Activated CD4-positive, CD25-positive, alpha-beta regulatory T cell treated with anti-CD3 and anti-CD28 coated beads, Interleukin-2, amount 50 U/mL, for 16 hours (primary cell): ENCODE data around the gene HUS1.

Experiments used
- DNase-seq: peaks from one replicate; pipeline ENCODE4 v3.0.0-alpha.2; 2020; ENCODE audit warnings: low read depth, low spot score

HUS1 gene

DNA sequence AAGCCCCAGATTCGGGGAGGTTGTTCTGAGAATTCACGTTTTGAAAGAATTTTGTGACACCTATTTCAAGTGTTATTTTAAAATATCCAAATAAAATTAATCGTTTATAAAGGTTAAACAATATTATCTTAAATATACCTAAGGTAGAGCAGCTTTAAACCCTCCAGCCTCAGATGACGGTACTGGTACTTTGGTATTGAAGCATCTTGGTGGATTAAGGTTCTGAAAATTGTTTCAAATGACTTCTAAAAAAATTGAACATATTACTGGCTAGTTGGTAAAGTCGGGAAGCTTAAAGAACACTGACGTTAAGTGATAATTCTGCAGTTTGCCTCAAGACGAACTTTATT, 392 bp upstream of the HUS1 start:
- no peak for DNase-seq

DNA sequence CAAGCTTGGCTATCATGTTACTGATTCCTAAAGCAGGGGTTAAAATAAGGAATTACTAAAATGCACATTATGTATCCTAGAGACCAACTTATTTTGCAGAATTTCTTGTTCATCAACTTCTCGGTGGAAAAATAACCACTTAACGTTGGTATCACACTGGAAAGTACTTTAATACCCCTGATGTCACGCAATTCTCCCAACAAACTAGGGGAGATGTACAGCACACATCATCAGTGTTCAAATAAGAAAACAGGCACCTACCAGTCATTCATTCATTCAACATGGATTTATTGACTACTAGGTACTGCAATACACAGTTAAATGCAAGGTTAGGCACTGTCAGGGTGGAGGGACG, 648 bp downstream of the HUS1 start:
- no peak for DNase-seq

DNA sequence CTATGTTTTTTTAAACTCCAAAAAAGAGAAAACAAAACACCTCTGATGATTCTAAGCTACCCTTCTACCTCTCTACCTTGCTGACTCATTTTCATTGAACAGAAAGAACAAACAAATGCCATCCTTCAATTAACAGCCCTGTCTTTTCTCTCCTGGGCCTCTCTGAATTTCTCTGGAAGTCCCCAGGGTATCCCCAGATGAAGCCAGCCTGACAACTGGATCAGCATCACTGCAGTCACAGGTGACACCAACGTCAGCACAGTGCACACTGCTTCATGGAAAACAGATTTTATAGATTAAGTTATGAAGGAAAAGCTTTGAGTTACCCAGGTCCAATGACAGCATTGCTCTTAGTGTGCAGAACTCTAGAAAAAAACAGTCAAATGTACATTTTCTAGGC, 5.7 kb downstream of the HUS1 start:
- no peak for DNase-seq

DNA sequence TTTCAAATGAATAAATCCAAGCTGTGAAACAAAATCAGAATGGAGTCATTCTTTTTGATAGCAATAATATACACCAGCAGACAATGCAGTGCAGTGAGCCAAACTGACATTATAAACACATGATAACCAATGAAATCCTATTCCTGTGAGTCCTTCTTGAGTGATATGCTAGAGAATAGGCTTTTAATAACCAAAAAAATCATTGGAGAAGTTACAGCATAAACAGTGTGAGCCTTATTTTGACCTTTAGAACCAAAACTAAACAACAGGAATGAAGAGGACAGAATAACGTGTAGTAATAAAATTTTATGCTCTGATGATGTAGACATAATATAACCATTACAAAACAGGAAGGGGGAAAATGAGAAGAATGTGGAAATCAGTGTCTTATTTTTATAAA, 8.7 kb downstream of the HUS1 start:
- no peak for DNase-seq

DNA sequence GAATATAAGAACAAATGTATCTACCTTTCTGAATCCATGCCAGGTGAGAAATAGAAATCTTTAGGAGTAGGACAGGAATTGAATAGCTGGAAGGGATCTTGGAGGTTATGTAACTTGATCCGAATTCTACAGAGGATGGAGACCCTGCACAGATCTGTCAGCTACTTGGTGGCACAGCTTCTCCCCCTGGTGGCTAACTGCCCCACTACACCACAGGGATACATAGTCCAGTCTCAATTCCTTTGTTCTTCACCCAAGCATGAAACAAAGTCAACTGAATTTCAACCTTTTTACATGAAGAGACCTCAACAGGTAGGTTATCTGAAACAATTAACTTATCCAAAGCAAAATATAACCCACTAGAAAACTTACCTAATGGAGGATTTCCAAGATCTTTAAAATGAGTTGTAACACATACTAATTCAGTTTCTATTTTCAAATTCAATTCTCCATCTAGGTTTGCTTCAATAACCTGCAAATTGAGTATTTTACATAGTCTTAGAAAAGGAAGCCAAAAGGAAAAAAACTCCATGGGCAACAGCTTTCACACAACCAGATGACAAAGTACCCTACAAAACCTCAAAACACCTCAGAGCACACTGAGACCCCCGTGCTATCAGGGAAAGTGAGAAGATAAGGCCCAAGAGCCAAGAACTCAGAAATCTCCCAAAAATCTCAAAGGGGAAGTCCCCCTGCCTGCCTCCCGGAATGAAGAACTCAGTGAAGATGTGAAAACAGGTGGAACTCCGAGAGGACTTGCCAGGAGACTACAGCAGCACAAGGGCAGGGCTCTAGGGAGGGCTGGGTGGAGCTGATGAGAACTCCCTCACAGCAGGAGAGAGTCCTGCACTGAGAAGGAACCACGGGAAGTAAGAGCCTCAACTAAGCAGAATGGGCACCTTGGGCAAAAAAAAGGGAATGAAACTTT, 10.3 kb downstream of the HUS1 start:
- DNase-seq, result peak; percentile 8

DNA sequence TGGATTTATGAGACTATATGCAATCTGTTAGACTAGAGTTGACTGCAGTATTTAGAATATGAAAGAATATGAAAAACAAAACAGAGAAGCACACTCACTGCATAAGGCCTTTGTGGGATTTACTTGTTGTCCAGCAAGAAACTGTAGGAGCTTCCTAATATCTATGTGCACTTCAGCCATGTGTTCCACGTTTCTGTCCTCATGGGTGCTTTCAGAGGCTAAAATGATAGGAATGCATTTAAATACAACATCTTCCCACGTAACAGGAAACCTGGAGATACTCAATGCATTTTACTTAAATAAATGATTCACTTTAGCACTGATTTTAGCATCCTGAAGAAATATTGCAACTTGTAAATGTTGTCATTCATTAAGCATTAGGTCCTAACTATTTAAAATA, 11.7 kb downstream of the HUS1 start:
- no peak for DNase-seq

DNA sequence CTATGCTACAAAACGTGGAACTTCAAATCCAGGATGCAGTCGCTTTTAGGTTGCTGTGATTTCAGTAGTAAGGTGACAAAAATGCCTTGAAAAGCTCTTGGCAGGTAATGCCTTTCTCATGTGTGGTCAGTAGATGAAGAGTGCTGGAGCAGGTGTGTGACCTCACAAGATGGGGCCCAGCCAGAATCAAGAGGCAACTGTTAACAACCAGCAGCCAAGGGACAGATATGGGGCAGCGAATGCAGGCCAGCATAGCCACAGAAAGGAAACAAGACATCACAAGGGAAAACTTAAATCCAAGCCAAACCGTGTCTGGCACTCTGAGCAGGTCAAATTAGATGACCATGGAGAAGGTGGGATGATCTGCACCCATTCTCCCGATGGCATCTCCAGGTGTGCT, 12.3 kb downstream of the HUS1 start:
- DNase-seq, result no peak

DNA sequence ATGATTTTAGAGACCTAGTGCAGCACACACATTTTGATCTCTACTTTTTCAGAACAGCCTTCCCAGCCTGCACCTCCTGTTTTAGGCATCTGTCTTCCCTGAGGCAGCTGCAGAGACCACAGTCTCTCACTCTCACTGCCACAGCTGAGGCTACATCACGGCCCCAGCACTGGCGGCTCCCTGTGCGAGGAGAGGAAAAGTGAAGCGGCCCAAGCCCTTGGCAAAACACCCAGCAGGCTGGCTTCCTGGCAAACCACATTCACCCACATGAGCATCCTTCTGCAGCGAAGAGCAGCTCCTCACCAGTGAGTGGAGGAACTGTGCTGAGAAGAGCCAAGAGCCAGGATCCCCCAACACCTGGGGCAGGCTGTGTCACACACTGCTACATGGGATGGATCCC, 14.0 kb downstream of the HUS1 start:
- no peak for DNase-seq

DNA sequence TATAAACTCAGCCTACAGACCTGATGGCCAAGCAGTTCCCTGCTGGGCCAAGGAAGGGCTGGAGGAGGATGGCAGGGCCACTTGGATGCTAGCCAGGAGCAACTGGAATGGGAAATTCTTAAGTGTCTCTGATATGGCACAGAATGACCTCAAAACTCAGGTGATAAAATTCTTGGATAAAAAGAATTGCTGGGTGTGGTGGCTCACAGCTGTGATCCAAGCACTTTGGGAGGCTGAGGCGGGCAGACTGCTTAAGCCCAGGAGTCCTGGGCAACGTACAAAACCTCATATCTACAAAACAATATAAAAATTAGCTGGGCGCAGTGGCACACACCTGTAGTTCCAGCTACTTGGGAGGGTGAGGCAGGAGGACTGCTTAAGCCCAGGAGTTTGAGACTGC, 17.2 kb downstream of the HUS1 start:
- DNase-seq, result no peak

DNA sequence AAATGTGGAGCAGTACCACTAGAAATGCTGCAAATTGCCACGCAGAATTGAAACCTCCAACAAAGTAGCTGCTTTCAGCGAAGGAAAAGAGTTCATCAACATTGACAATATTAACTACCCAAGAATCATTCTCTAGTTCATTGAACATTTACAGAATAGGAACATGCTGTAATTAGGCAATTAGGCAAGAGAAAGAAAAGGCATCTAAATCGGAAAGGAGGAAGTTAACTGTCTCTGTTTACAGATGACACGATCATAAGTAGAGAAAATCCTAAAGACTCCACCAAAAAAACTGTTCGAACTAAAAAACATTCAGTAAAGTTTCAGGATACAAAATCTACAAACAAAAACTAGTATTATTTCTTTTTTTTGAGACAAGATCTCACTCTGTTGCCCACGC, 22.3 kb downstream of the HUS1 start:
- no peak for DNase-seq

DNA sequence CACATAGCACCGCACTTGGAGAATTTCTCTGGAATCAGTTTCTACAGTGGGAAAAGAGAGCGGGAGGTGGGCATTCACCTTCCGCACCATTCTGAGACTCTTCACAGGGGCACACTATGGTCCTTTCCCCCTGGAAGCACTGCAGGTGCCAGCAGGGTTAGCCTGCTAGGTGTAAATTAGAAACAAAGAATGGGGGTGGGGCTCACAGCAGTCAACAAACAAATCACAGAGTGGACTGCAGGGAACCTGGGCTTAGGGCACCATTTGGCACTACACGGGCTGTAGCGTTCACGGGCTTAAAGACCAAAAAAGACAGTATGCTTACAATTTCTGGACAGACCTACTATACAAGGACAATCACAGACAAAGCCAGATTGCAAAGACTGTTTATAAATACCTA, 23.2 kb downstream of the HUS1 start:
- DNase-seq, result no peak

DNA sequence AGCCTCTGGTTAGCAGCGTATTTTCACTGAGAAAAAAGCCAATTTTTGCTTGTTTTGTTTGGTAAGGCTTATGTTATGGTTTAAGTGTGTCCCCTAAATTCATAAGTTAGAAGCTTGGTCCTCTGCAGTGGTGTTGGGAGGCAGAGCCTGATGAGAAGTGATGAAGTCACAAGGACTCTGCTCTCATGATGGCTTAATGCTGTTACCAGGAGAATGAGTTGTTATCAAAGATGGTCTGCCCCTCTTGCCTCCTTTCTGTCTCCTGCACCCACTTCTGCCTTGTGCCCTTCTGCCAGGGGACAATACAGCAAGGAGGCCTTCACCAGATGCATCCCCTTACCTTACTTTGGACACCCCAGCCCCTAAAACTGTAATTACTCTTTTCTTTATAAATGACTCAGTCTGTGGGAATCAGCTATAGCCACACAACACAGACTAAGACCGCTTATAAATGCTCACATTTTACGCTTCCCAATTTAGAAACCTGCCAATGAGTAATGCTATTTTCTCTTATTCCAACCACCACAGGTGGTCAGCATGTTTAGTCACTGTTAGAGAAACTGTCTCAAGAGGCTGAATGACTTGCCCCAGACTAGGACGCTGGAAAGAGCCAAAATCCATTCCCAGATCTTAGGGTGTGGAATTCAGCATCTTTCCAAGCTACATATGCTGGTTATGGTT, 25.0 kb downstream of the HUS1 start:
- no peak for DNase-seq

DNA sequence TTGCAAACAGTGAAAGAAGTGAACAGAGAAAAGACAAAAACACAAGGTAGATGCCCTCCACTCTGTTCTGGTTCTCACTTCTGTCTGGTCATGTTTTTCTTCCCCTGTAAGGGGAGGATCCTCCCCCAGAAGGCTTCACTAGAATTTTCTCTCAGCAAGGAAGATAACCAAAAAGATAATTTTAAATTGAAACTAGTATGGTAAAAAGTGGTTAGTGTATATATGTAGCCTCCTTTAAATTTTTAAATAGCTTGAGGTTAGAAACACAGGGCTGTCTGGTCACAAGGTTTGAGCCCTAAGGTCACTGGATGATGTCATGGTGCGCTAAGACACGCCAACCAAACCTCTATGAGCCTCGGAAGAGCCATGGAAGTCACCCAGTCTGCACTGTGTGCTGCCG, 25.6 kb downstream of the HUS1 start:
- no peak for DNase-seq

DNA sequence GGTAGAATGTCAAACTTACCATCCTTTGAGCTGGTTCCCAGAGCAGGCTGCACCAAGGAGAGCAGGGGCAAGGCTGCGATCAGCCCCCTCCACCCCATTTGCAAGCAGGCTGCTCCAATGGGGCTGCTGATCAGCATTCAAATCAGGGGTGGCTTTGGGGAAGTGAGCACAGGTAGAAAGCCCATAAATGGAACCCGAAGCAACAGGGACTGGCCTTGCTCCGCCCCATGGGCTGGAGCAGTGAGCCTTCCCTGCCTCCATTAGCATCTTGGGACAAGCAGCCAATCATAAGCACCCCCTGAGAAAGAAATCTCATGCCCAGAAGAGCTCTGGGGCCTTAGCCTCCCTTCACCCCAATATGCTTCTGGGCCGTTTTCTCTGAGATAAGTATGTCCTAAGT, 27.2 kb downstream of the HUS1 start:
- DNase-seq, result no peak

DNA sequence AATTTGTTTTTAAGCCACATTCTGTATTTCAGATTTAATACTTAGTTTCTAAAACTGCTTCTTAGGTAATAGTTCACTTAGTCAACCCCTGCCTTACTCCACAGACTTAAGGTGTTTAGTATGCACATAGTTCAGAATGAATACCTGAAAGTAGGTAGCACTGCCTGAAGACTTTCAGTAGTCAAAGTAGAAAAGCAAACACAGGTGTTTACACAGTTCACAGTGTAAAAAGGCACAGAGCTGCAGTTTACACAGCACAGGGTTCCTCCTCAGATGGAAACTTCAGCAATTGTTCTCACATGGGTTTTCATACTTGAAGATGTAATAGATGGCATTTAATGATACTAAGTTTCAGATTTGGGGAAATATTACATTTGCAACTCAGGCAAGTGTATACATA, 28.0 kb downstream of the HUS1 start:
- DNase-seq, result no peak

DNA sequence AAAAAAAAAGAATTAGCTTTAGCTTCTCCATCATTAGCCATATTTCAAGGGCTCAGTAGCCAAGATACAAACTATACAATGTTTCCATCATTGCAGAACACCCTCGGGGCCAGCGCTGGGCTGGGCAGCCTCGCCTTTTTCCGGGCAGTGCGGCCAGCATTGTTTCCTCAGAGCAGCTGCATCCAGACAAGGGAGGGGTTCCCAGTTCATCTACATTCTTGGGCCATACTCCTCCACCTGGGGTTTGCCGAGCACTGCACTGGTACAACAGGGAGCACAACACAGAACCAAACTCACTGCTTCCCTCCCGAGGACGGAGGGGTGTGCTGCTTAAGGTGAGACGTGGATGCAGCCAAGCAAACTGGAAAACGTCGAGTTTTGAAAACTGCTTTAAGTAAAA, 28.7 kb downstream of the HUS1 start:
- DNase-seq, result no peak

DNA sequence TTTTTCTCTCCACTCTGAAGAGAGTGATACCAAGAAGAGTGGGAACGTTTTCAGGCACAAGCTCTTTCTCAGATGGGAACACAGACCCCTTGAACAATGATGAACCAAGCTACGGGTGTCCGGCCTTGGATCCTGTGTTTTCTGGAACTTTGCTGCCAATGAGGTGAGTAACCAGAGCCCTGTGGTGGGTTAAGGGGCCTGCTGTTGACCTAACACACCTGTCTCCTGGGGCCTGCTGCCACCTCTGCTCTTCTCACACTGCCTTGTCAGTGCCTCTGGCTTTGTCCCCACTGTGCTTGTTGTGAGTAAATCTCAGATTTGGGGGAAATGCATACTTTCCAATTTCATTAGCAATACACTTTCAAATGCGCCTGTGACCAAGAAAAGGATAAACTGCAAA, 29.7 kb downstream of the HUS1 start:
- DNase-seq, result no peak

DNA sequence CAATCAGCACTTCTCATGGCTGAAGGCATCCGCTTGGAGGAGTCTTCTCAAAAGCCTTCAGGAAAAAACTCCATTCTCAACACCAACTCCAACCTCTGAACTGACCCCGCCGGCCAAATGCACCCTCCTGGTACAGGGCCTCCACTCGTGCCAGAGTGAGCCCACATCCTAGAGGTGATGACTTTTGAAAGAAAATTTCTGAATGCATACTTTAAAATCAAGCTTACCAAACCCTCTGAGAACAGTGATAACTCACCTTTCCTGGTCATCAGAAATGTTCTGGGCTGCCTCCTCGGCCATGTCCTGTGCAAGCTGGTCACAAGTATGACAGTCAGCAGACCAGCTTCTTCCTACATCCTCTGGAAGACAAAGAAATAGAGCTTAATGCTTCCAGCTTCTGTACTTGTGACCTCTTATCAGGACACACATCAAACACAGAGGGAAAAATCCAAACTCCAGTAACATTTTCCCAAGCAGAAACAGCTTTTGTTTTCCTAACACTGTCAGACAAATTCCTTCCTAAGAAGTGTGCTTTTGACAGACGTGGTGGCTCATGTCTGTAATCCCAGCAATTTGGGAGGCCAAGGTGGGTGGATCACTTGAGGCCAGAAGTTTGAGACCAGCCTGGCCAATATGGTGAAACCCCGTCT, 31.1 kb downstream of the HUS1 start, which contains the start of gene PKD1L1:
PKD1L1 (minus strand) TSS at position 326 of the 650 bp plus-strand sequence; CDS start at position 300, 26 bp downstream.
- no peak for DNase-seq

DNA sequence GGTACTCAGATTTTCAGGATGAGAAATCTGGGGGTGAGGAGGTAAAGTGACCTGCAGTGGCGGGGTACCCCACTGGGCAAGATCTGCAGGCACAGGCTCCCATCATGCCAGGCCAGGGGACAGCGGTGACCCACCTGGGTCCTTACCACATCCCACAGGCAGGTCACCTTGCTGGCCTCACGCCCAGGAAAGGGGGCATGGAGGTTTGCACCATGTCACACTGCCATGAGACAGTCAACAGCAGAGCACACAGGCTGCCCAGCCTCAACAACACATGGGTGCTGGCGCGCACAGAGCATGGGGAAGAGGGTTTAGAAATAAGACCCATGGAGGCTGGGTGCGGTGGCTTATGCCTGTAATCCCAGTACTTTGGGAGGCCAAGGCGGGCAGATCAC, 32.1 kb downstream of the HUS1 start:
- DNase-seq, result no peak

DNA sequence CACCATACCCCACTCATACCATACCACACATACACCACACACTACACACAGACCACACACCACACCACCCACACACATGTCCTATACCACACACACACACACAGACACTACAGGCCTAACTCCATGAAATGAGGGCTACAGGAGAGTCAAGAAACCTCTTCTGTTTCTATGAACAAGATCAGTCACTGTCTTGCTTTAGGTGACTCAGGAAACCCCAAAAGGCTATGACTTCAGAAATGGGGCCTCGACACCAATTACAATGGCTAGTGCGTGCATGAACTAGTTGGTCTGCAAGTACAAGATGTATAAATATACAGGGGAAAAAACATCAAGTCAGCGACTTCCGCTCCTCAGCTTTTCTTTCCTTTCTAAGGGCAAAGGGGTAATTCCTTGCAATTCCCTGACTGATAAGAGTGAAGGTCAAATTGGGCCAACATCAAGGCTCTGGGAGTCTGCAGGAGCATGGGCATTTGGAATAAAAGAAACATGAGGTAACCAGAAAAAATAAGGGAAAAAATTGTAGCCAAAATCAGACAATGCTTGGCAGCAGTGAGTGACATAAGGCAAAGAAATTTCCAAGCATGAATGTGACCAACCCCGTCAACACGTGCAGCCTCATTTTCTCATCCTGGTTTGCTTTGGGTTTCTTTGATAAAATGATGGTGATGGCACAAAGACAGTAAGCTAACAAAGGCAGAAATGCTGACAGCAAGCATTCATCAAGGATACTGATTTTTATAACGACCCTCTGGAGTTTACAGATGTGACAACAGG, 32.6 kb downstream of the HUS1 start:
- DNase-seq, result no peak

DNA sequence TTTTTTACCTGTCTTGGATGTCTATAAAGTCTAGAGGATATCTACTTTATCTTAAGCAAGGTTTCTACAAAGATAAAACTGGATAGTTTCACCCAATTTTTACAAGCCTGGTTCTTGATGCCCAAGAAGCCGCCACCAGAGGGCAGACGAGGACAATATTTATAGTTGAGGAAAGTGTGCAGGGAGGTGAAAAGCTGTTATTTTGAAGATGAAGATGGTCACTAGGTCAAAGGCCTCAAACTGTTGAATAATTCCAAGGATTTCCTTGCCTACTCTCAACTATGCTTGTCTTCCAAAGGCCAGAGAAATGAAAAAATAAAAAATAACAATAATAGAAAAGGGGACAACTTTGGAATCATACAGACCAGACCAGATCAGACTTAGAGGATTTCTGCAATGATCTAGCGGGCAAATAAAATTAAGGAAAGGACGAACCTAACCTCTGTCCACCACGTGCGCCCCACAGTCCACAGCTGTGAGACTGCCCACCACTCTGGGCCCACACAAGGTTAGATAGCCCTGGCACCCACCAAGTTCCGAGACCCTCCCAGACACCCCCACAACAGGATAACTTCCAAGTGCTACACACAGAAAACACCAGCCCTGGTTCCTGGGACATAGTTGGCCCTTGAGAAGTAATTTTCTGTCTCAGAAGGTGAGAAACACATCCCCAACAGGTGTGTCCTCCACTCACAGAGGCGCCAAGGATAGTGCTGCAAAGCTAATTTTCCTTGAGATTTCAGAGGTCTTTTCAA, 34.0 kb downstream of the HUS1 start:
- DNase-seq, result peak; percentile 52
